Measurements from ENCODE around the gene VDAC1.
"Not testable (repeated sequence)": the region's sequence is repeated elsewhere in the genome, so short reads cannot be mapped to it uniquely, and the experiment has no call there.

The VDAC1 gene

GRCh38 chr5:133957591-133957990, 47.2 kb downstream of the VDAC1 start:
- ATAC-seq (ENCODE audit: insufficient read depth, low read depth) (no peak), DNase-seq (no peak)
- Histone ChIP-seq H4K20me1 (ENCODE audit: insufficient read depth, low read length) (peaks cover 4% of the 10 kb centered on the region; the same call in 1 of the 2 replicates), H3K9ac (ENCODE audit: low read depth, low read length) (no peak overlapping the region), H3K27ac (ENCODE audit: low read length) (no peak overlapping the region), H3K4me3 (ENCODE audit: low read depth in 1 of 2, low read length in 2 of 2) (no peak overlapping the region), H3K4me1 (ENCODE audit: insufficient read depth, low read length) (no peaks in the 10 kb centered on the region), H2AFZ (ENCODE audit: low read depth, low read length) (no peak overlapping the region), H3K79me2 (ENCODE audit: insufficient read depth, low read length) (peaks cover 23% of the 10 kb centered on the region), H3K4me2 (ENCODE audit: insufficient read depth, low read length) (no peak overlapping the region), H3K27me3 (ENCODE audit: insufficient read depth, low read length, poor library complexity) (no peaks in the 10 kb centered on the region), H3K36me3 (ENCODE audit: insufficient read depth, low read length) (peaks cover 47% of the 10 kb centered on the region), H3K9me3 (ENCODE audit: insufficient read depth, low read length, severe bottlenecking) (no peaks in the 10 kb centered on the region)
- no peak for TF ChIP-seq EZH2 (IDR thresholded peaks at IDR 0.05; ENCODE audit: borderline replicate concordance, low read depth, low read length, severe bottlenecking)
- no peak for TF ChIP-seq CTCF (IDR thresholded peaks at IDR 0.05; ENCODE audit: borderline replicate concordance, extremely low read depth, low read length, poor library complexity, severe bottlenecking)

GRCh38 chr5:133957080-133957479, 47.7 kb downstream of the VDAC1 start:
- Histone ChIP-seq H3K27ac (ENCODE audit: low read length) (no peak overlapping the region), H3K4me1 (ENCODE audit: insufficient read depth, low read length) (no peaks in the 10 kb centered on the region), H3K27me3 (ENCODE audit: insufficient read depth, low read length, poor library complexity) (no peaks in the 10 kb centered on the region), H3K4me3 (ENCODE audit: low read depth in 1 of 2, low read length in 2 of 2) (no peak overlapping the region), H3K36me3 (ENCODE audit: insufficient read depth, low read length) (peaks cover 47% of the 10 kb centered on the region), H3K9me3 (ENCODE audit: insufficient read depth, low read length, severe bottlenecking) (no peaks in the 10 kb centered on the region), H4K20me1 (ENCODE audit: insufficient read depth, low read length) (peaks cover under 1% of the 10 kb centered on the region; the same call in 1 of the 2 replicates), H3K79me2 (ENCODE audit: insufficient read depth, low read length) (peaks cover 17% of the 10 kb centered on the region), H3K4me2 (ENCODE audit: insufficient read depth, low read length) (no peak overlapping the region), H3K9ac (ENCODE audit: low read depth, low read length) (no peak overlapping the region), H2AFZ (ENCODE audit: low read depth, low read length) (no peak overlapping the region)
- ATAC-seq (ENCODE audit: insufficient read depth, low read depth) (no peak), DNase-seq (no peak)
- TF ChIP-seq CTCF (IDR thresholded peaks at IDR 0.05; ENCODE audit: borderline replicate concordance, extremely low read depth, low read length, poor library complexity, severe bottlenecking) (no peak), EZH2 (IDR thresholded peaks at IDR 0.05; ENCODE audit: borderline replicate concordance, low read depth, low read length, severe bottlenecking) (no peak)

GRCh38 chr5:133956196-133956595, 48.6 kb downstream of the VDAC1 start:
- not testable (repeated sequence) for H3K4me3 ChIP-seq (ENCODE audit: low read depth in 1 of 2, low read length in 2 of 2); H3K27ac ChIP-seq (ENCODE audit: low read length); H3K27me3 ChIP-seq (ENCODE audit: insufficient read depth, low read length, poor library complexity); DNase-seq; H3K4me1 ChIP-seq (ENCODE audit: insufficient read depth, low read length); H2AFZ ChIP-seq (ENCODE audit: low read depth, low read length); ATAC-seq (ENCODE audit: insufficient read depth, low read depth); H3K4me2 ChIP-seq (ENCODE audit: insufficient read depth, low read length); H3K9ac ChIP-seq (ENCODE audit: low read depth, low read length); H3K9me3 ChIP-seq (ENCODE audit: insufficient read depth, low read length, severe bottlenecking); H4K20me1 ChIP-seq (ENCODE audit: insufficient read depth, low read length)
- peaks cover 47% of the 10 kb centered on the region for H3K36me3 ChIP-seq (ENCODE audit: insufficient read depth, low read length)
- peaks cover 12% of the 10 kb centered on the region; the same call in 1 of the 2 replicates for H3K79me2 ChIP-seq (ENCODE audit: insufficient read depth, low read length)

- H3K9ac ChIP-seq (ENCODE audit: low read depth, low read length): no peak overlapping the region
- no peaks in the 10 kb centered on the region for H3K4me1 ChIP-seq (ENCODE audit: insufficient read depth, low read length)
- no peak overlapping the region for H3K4me3 ChIP-seq (ENCODE audit: low read depth in 1 of 2, low read length in 2 of 2)
- H3K4me2 ChIP-seq (ENCODE audit: insufficient read depth, low read length): no peak overlapping the region
- no peak for TF ChIP-seq CTCF (IDR thresholded peaks at IDR 0.05; ENCODE audit: borderline replicate concordance, extremely low read depth, low read length, poor library complexity, severe bottlenecking)
- no peak for TF ChIP-seq EZH2 (IDR thresholded peaks at IDR 0.05; ENCODE audit: borderline replicate concordance, low read depth, low read length, severe bottlenecking)
- H3K9me3 ChIP-seq (ENCODE audit: insufficient read depth, low read length, severe bottlenecking): no peaks in the 10 kb centered on the region
- H3K36me3 ChIP-seq (ENCODE audit: insufficient read depth, low read length): peaks cover 32% of the 10 kb centered on the region
- H2AFZ ChIP-seq (ENCODE audit: low read depth, low read length): no peak overlapping the region
- no peaks in the 10 kb centered on the region for H3K79me2 ChIP-seq (ENCODE audit: insufficient read depth, low read length)
- H3K27me3 ChIP-seq (ENCODE audit: insufficient read depth, low read length, poor library complexity): no peaks in the 10 kb centered on the region
- DNase-seq (no peak), ATAC-seq (ENCODE audit: insufficient read depth, low read depth) (no peak)
- H3K27ac ChIP-seq (ENCODE audit: low read length): no peak overlapping the region
- no peaks in the 10 kb centered on the region for H4K20me1 ChIP-seq (ENCODE audit: insufficient read depth, low read length)
Observed at GRCh38 chr5:133953568-133954145, 51.1 kb downstream of the VDAC1 start.
